Ishikawa (cell line): ENCODE measurements around the gene LAMB4.

Experiments
- CEBPB ChIP-seq: IDR thresholded peaks from 2 replicates; pipeline ENCODE4 v1.6.1; 2012
- CREB1 ChIP-seq: IDR thresholded peaks from 2 replicates; pipeline ENCODE4 v1.6.1; 2012; ENCODE audit warnings: low read depth
- EGR1 ChIP-seq: IDR thresholded peaks from 2 replicates; pipeline ENCODE4 v1.6.1; 2012
- EP300 ChIP-seq: IDR thresholded peaks from 2 replicates; pipeline ENCODE4 v1.6.1; 2012; ENCODE audit warnings: borderline replicate concordance
- FOXM1 ChIP-seq: IDR thresholded peaks from 2 replicates; pipeline ENCODE4 v1.6.1; 2012; ENCODE audit warnings: low read depth, borderline replicate concordance
- NFIC ChIP-seq: IDR thresholded peaks from 2 replicates; pipeline ENCODE4 v1.6.1; 2012
- RAD21 ChIP-seq: IDR thresholded peaks from 2 replicates; pipeline ENCODE4 v1.6.1; 2012; ENCODE audit warnings: low read depth
- TAF1 ChIP-seq: IDR thresholded peaks from 2 replicates; pipeline ENCODE4 v1.6.1; 2012; ENCODE audit warnings: low read depth, mild to moderate bottlenecking
- TCF12 ChIP-seq: IDR thresholded peaks from 2 replicates; pipeline ENCODE4 v1.6.1; 2012; ENCODE audit warnings: low read depth
- TEAD4 ChIP-seq: IDR thresholded peaks from 2 replicates; pipeline ENCODE4 v1.6.1; 2012
- YY1 ChIP-seq: IDR thresholded peaks from 2 replicates; pipeline ENCODE4 v1.6.1; 2012; ENCODE audit warnings: low read depth
- TF ChIP-seq, protein P1 (sequence below): IDR thresholded peaks from 2 replicates; pipeline ENCODE4 v1.6.1; 2012; ENCODE audit warnings: low read depth, mild to moderate bottlenecking
- TF ChIP-seq, protein P2 (sequence below): IDR thresholded peaks from 2 replicates; pipeline ENCODE4 v1.6.1; 2012
- TF ChIP-seq, protein P3 (sequence below): IDR thresholded peaks from 2 replicates; pipeline ENCODE4 v1.6.1; 2012

DNA sequence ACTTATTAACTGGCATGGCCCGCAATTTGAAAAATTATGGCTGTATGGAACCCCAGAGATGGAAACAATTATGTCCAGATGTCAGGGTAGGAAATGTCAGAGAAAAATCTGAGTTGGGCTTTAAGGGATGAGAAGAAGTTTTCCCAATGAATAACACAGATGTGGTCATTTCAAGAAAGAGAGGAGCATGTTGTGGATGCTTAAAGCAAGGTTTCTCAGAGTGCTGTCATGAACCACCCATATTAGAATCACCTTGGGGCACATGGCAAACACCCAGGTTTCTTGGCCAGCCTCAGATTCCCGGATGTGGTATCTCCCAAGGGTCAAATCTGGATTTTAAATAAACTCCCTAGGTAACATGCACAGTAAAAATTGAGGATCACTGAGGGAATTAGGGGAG is 43.6 kb downstream of the LAMB4 start:
- TF ChIP-seq EP300 = no peak
- no peak for TF ChIP-seq YY1
- TF ChIP-seq FOXM1 = no peak
- TF ChIP-seq, protein P1, sequence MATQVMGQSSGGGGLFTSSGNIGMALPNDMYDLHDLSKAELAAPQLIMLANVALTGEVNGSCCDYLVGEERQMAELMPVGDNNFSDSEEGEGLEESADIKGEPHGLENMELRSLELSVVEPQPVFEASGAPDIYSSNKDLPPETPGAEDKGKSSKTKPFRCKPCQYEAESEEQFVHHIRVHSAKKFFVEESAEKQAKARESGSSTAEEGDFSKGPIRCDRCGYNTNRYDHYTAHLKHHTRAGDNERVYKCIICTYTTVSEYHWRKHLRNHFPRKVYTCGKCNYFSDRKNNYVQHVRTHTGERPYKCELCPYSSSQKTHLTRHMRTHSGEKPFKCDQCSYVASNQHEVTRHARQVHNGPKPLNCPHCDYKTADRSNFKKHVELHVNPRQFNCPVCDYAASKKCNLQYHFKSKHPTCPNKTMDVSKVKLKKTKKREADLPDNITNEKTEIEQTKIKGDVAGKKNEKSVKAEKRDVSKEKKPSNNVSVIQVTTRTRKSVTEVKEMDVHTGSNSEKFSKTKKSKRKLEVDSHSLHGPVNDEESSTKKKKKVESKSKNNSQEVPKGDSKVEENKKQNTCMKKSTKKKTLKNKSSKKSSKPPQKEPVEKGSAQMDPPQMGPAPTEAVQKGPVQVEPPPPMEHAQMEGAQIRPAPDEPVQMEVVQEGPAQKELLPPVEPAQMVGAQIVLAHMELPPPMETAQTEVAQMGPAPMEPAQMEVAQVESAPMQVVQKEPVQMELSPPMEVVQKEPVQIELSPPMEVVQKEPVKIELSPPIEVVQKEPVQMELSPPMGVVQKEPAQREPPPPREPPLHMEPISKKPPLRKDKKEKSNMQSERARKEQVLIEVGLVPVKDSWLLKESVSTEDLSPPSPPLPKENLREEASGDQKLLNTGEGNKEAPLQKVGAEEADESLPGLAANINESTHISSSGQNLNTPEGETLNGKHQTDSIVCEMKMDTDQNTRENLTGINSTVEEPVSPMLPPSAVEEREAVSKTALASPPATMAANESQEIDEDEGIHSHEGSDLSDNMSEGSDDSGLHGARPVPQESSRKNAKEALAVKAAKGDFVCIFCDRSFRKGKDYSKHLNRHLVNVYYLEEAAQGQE = no peak
- no peak for TF ChIP-seq CEBPB
- TF ChIP-seq TAF1 = no peak
- TF ChIP-seq, protein P2, sequence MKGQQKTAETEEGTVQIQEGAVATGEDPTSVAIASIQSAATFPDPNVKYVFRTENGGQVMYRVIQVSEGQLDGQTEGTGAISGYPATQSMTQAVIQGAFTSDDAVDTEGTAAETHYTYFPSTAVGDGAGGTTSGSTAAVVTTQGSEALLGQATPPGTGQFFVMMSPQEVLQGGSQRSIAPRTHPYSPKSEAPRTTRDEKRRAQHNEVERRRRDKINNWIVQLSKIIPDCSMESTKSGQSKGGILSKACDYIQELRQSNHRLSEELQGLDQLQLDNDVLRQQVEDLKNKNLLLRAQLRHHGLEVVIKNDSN = no peak
- TF ChIP-seq, protein P3, sequence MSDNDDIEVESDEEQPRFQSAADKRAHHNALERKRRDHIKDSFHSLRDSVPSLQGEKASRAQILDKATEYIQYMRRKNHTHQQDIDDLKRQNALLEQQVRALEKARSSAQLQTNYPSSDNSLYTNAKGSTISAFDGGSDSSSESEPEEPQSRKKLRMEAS = no peak
- TF ChIP-seq CREB1 = no peak
- TF ChIP-seq RAD21 = no peak
- no peak for TF ChIP-seq TEAD4
- no peak for TF ChIP-seq EGR1
- TF ChIP-seq NFIC = no peak
- no peak for TF ChIP-seq TCF12
